Right renal cortex interstitium (tissue), 3 donors: Measurements from ENCODE around the gene GFI1B. TPM values are rescaled to one million over a fixed set of nuclear protein-coding genes. Genes with fewer than 3 reads are reported as not detected.
"Not testable (repeated sequence)": the region's sequence is repeated elsewhere in the genome, so short reads cannot be mapped to it uniquely, and the experiment has no call there.

ENCODE experiments used
- DNase-seq, 3 donors: peaks; one replicate each; pipeline ENCODE4 v3.0.0-alpha.2; 2013; ENCODE audit warnings: low read depth in 3 of 3, low spot score in 2 of 3
- polyA plus RNA-seq, 3 donors: library from polyadenylated mRNA; unstranded; fragments of 120-200 nt; gene quantifications; one replicate each; pipeline ENCODE4 v1.2.1, GENCODE V29; 2013; ENCODE audit not compliant: insufficient read length in 3 of 3

The GFI1B gene
- polyA plus RNA-seq, 3 donors, result 0.72 to 1.3 (median 0.92) TPM

- DNase-seq, result not testable (repeated sequence)
Observed at GRCh38 chr9:132989998-132990557, 11.6 kb downstream of the GFI1B start.

- DNase-seq, result no peak
Observed at GRCh38 chr9:132990781-132991180, 12.3 kb downstream of the GFI1B start.

GRCh38 chr9:132991351-132992300, 13.1 kb downstream of the GFI1B start:
- DNase-seq, result no peak

- DNase-seq, result no peak
Observed at GRCh38 chr9:132993511-132993939, 15.0 kb downstream of the GFI1B start.

- DNase-seq, result no peak
Observed at GRCh38 chr9:132994410-132995120, 16.1 kb downstream of the GFI1B start.

GRCh38 chr9:132995121-132995420, 16.6 kb downstream of the GFI1B start:
- no peak for DNase-seq

GRCh38 chr9:132995879-132996278, 17.4 kb downstream of the GFI1B start:
- DNase-seq, result no peak

- DNase-seq, result no peak
Observed at GRCh38 chr9:132996526-132996925, 18.0 kb downstream of the GFI1B start.

- DNase-seq, result no peak
Observed at GRCh38 chr9:132997591-132997990, 19.1 kb downstream of the GFI1B start.

- not testable (repeated sequence) for DNase-seq
Observed at GRCh38 chr9:132998221-132998620, 19.7 kb downstream of the GFI1B start.

- DNase-seq, result no peak
Observed at GRCh38 chr9:132998831-132999635, 20.5 kb downstream of the GFI1B start.

- no peak for DNase-seq
Observed at GRCh38 chr9:133002147-133003070, 23.9 kb downstream of the GFI1B start.

GRCh38 chr9:133003071-133003461, 24.6 kb downstream of the GFI1B start:
- no peak for DNase-seq

GRCh38 chr9:133003671-133004090, 25.2 kb downstream of the GFI1B start:
- DNase-seq, result no peak

GRCh38 chr9:133004091-133004998, 25.9 kb downstream of the GFI1B start:
- no peak for DNase-seq

GRCh38 chr9:133004999-133005760, 26.7 kb downstream of the GFI1B start:
- no peak for DNase-seq

GRCh38 chr9:133005957-133006356, 27.5 kb downstream of the GFI1B start:
- no peak for DNase-seq
